ENCODE data around the gene LRRC4C.

Gene LRRC4C

DNA sequence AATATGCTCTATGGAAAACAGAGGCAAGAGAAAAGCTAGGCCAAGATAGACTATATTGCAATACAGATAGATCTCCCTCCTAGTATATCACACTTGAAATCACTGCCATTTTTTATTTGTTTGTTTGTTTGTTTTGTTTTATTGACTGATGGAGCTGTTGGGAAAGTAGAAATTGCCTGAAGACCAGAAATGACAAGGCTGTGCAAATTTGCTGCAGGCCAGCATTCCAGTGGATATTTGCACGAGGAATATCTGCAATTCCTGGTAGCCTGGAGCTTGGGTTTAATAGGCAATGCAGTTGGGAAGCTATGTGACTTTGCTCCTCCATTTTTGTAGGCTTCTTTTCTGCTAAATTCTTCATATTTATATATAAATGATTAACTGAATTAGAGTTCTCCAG is 991.7 kb downstream of the LRRC4C start:
- DNase-seq (ENCODE audit: low spot score) = no peak

DNA sequence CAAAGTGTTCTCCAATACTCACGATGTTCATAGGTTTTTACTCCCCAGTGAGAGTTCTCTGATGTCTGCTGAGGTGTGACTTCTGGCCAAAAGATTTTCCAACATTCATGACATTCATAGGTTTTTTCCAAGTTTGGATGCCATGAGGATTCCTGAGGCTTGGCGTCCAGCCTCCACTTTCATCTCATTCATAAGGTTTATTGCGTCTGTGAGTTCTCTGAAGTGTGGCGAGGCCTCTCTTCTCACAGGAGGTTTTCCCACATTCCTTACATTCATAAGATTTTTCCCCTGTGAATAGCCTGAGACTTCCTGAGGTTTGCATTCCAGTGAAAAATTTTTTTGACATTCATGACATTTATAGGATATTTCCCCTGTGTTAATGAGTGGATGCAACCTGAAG is 1014.1 kb downstream of the LRRC4C start:
- no peak for DNase-seq (ENCODE audit: low spot score)

DNA sequence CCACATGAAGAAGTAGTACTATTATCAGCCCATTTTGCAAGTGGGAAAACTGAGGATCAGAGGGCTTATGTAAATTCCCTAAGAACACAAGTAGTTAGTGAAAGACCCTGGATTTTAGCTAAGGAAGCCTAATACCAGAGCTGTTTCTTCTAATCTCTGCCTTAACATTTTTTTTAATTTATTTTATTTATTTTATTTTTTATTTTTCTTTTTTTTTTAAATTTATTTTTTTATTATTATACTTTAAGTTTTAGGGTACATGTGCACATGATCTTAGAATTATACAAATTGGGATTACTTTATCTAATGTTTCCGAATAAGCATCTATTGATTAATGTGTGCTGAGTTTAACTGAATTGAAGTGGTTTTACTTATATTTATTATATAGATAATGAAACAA is 1015.3 kb downstream of the LRRC4C start:
- no peak for DNase-seq (ENCODE audit: low spot score)

DNA sequence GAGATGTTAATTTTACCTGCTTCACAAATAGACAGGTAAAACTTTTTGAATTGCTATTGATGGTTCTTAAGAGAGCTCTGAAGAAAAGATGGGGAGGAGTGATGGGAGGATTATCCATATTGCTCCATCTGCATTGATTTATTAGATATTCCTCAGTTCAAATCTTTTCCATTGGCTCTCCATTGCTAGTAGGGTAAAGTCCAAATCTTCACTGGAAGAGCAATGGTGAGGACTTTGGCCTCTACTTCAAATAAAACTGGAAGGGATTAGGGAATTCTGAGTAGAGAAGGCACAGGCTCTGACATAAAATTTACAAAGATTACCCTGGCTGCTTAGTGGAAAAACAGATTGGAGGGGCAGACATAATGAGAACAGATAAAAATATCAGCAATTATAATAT is 1024.1 kb downstream of the LRRC4C start:
- DNase-seq (ENCODE audit: low spot score) = no peak

DNA sequence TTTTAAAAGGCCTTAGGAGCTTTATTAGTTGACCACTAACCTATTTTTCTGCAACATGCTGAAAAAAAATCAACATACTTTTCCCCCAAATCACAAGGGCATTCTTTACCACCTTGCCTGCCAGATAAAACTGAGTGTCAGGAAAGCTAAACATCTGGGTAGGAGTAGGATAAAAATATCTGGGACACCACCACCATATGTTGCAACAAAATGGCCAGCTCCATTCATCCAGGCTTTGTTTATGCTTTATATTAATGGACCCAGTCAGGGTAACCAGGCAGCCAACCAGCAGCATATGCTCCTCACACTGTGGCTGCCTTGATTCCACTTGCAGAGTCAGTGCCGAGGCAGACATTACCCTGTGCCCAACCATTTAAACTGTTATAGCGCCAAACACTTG is 1024.5 kb downstream of the LRRC4C start:
- no peak for DNase-seq (ENCODE audit: low spot score)

DNA sequence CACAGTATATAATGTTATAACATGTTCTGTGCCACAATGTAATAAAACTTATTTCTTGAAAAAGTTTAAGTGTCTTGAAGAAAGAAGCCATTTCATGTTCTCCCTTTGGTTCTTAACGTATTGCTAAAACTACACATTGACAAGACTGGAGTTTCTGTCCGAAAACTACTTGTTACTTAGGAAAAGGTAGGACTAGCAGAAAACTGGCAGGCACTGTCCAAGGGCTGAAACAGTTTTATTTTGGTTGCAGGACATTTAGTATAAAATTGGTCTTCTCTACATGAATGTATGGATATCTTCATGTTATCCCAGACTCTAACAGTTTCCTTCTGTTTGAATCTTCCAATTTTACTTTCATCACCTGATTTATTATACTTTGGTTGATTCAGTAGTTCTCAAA is 1027.1 kb downstream of the LRRC4C start:
- no peak for DNase-seq (ENCODE audit: low spot score)

DNA sequence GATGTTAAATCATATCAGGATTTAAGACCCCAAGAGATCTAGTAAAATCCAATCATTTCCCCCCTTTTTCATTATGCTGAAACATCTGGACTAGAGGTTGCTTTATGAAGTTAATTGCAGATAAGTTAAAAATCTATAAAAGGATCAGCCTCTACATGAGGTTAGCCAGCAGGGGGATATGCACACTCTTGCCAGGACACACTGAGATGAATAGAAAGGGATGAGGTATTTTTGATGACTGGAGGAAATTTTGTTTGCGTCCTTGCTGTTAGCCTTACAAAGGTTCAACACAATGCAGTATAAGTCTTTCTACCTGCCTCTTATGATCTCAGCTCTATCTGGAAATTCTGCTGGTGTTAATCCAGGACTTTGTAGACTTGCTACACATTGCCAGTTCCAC is 1034.3 kb downstream of the LRRC4C start:
- no peak for DNase-seq (ENCODE audit: low spot score)

DNA sequence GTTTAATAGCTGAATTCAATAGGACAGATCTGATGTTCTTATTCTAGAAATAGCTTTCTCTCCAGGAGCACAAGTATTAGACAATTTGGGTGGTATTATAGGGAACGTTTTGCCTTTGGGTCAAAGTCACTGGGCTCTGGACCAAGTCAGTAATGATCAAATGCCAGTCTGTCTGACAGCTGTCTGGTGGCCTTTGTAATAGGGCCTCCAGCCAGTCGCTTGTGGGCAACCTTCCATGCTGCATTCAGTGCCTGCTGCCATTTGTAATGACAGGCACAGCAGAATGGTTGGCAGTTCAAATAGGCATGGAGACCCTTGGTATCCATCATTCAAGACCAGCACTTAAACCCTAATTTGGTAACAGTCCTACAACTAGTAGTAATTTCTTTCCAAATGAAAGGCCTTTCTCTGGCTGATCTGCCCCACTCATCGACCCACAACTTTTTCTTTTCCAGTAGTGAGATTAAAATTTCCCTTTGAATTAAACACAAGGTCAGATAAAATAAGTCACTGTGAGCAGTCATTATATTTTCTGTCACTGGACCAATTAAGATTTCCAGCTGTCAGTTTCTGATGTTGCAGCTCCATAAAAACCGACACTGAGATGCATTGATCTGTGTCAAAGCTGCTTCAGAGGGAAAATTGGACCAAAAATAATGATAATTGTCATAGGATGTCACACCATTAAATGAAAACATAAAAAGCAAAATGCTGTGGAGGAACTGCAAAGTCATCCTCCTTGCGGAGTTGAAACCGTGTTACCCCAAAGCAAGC is 1038.1 kb downstream of the LRRC4C start:
- no peak for DNase-seq (ENCODE audit: low spot score)

DNA sequence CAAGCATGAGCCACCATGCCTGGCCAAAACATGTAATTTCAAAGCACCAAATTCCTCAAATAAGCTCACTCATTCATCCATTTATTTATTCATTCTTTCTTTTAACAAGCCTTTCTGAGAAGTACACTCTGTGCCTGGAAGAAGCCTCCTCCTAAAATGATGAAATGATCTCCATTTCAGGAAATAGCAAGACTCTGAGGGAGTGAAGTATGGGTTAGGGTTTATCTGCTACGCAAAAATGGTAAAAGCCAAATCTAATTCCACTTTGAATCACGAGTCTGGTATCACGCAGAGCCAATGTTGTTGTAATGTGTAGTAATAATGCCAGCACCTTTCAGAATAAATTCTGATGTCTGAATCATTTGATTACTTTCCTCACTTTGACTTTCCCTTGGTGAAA is 1041.8 kb downstream of the LRRC4C start:
- DNase-seq (ENCODE audit: low spot score) = no peak

DNA sequence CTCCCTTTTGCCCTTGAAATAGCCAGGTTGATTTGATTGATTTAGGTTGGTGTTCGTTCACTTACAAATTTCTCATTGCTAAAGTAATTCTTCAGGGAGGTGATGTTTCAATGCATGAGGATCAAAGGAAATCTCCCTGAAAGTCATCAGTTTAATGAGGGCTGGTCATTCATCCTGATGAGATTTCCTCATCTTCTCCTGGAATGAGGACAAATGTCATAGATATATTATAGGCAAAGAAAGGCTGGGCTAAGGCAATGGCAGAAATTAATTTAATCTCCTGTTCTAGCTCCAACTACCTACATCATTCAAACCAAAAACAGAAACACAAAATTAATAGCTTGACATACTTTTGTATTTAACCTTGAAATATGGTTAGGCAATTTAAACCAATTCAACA is 1052.1 kb downstream of the LRRC4C start:
- DNase-seq (ENCODE audit: low spot score) = no peak

DNA sequence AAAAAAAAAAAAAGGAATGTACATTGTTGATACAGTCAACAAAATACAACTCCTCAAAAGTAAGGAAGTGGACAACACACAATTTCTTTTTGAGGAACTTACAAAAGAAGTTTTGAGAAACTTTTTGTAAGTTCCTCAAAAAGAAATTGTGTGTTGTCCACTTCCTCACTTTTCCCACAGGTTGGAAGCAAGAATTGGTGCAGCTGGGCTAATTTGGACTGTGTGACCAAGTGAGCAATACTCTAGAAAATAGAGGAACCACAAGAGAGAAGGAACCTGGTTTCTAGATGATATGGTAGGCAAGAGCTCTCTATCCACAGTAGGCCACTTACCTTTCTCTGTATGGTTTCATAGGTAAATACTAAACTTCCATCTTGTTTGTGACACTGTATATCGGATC is 1053.8 kb downstream of the LRRC4C start:
- DNase-seq (ENCODE audit: low spot score) = no peak

DNA sequence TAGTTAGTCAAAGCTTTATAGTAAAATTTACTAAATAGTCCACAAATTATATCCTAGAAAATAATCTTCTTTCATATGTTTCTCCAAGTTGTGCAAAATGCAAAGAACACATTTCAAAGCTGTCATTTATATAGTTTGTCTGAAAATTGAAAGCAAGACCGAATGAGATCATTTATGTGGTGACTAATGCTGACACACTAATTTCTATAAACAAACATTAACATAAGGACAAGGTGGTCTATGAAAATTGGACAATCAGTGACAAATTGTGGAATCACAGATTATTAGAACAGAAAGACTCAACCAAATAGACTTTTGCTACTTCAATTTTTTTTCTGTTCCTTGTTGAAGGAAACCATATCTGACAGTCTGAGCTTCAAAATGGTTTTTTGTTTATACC is 1056.1 kb downstream of the LRRC4C start:
- DNase-seq (ENCODE audit: low spot score) = no peak

DNA sequence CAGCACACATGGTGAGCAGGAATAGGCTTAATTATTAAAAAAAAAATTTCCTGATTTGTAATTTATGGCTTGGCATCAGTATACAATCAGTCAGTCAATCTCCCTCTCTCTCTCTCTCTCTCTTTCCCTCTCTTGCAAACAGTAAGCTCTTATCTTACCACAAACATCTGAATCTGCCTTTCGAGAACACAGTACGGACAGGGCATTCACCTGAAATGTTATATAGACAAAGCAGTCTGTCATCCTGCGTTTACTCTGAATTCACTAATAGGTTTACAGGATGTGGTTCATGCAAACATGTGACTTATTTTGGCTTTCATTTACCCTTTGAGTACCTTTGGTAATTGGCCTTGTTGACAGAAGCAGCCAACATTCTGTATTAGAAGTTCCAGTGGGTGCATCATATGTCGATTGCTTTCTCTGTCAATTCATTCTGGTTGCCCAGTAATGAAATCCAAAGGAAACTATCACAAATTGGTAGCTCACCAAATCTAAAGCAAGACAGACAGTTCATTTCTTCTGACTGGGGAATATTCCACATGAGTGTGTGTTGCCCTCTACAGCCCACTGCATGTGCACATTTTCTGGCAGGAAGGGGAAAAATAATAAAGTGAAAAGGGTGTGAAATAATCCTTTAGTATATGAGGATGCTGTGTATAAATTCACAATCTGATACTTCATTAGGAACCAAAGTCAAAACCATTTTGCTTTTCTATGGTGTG is 1058.2 kb downstream of the LRRC4C start:
- DNase-seq (ENCODE audit: low spot score) = no peak

DNA sequence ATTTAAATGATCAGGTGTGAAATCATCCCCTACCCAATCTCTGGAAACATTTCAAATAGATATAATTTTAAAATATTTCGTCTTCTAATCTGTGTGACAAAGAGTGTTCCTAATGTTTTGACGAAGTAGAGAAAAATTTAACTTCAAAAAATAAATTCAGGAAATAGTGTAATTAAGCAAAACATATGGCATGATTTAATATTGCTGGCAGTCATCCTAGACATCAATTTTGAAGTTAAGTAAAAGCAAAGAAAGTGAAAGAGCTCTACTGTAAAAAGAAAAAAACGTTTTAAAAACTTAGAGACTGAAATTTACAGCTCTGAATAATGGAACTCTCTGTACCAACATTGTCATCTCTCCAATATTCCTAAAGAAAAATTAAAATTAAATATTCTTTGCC is 1062.3 kb downstream of the LRRC4C start:
- DNase-seq (ENCODE audit: low spot score) = no peak

DNA sequence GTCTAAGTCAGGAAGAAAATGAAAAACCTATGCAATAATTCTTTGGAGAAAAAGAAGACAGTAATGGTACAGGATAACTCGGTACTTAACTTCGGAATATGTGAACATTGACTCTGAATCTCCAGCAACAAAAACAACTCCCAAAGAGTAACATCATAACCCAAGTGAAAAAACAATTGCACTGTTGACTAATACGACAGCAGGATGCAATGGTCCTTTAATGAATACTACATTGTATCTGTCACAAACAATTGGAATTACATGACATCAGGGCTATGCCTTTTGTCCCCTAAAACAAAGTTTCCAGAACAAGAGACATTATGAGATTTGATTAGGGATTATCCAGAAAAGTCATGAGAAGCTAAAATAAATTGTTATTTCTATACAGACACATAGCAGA is 1065.9 kb downstream of the LRRC4C start:
- no peak for DNase-seq (ENCODE audit: low spot score)

DNA sequence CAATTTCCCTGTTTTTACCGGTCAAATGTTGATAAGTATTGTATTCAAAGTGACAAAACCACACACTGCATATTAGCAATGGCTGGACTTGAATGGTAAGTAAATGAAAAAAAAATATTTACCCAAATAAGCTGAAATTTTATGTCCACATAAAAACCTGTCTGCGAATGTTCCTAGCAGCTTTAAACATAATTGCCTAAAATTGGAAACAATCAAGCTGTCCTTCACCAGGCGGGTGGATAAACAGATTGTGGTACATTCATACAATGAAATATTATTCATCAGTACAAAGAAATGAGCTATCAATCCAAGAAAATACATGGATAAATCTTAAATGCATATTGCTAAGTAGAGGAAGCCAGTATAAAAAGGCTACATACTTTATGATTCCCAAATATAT is 1067.8 kb downstream of the LRRC4C start:
- no peak for DNase-seq (ENCODE audit: low spot score)

DNA sequence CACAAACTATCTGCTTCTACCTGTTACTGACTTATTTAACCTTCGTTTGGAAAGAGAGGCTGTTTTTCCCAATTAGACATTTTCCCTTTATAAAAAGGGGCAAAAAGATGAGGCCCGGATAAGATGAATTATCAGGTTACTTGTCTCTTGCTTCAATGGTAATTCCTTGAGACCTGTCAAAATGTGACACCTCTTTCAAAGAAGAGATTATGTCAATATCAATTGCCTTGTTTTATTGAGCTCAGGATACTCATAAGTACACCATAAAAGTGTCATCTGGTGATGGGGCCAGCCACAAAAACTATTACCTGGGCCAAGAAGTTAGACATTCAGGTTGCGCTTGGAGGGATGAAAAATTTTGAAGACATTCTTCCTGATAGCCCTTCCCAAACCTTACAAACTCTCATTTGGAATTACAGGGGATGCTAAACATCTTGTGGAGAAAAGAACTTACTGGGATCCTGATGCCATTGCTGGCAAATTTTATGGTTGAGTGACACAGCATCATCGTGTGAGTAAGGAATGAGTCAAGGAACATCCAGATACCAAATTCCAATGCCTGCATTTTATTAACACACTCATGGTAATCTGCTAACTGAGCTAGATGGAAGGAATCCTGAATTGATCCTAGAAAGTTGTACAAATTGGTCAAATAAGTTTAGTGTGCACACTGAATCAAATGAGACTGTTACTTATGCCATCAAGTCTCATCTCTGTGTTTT is 1071.2 kb downstream of the LRRC4C start:
- no peak for DNase-seq (ENCODE audit: low spot score)

DNA sequence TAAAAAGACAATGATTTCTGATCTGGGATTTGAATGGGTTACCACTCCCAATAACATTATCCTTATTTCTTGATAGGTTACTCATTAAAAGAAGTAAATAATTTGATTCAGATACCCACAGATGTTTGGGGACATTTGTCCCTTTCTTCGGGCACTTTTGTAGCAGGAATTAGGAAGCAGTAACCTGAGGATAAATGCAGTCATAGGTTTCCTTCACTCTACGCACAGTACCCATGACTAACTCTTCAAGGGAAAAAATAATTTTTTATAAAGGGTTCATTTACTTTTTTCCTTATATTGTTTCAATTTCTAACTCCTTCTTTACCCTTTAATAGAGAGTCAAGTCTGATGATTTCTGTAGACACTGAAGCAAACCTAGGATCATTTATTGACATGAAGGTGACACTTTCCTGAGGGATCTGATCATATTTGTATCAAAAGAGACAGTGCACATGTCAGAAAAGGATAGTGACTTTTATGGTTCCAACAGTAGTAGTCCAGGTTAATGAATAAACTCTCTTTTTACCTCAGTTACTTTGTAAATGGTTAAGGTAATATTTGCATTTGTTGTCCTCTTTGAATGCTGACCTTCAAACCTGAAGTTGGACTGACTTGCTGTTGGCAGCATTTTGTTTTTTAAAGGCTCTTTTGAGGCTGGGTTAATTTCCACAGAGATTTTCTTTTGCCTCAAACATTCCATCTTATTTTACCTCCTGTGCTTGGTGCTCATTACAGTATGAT is 1072.0 kb downstream of the LRRC4C start:
- no peak for DNase-seq (ENCODE audit: low spot score)

DNA sequence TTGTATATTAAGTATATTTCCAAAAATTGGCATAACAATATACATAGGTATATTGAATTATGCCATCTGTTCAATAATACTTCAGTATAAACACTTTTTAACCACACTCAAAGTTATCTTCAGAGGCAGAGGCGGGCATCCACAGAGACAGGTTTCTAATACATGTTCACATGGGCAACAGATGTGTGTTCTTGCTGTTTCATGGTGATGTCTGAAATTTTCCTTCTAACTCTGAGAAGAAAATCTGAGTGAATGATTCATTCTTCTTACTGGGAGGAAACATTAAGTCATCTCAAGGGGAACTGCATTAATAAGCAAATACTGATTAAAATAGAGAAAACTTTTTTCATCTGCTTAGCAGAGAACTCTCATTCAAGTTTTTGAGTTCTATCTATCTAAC is 1074.5 kb downstream of the LRRC4C start:
- no peak for DNase-seq (ENCODE audit: low spot score)

DNA sequence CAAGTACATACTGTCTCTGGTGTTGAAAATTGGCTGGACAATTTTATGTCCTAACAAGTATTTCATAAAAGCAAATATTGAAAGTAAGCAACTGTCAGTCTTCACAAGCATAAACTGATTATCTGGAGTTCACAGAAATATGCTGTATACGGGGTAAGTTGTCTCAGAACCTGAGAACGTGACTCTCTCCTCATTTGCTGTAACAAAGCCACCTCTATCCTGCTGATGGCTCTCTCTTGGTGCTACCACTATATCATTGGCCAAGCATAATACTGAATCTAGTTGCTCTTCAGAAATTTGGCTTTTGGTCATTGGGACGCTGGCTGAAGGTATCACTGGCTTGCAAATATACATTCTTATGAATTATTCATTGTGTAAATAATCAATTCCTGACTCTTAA is 1078.0 kb downstream of the LRRC4C start:
- no peak for DNase-seq (ENCODE audit: low spot score)

DNA sequence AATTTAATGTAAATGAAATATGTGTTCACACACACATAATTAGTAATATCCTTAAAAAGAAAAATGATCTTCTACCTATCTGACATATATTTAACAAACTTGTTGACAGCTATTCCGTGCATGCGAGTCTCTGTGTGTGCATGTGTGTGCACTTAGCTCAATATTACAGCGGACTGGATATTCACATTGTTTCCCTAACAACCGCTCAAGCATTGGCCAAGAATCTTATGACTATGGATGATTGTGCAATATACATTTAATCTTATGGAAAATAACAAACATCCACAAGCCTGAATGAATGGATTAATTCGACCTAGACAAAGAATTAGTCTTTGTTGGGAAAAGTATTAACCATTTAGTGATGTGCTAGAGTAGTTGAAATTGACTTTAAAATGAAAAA is 1078.6 kb downstream of the LRRC4C start:
- no peak for DNase-seq (ENCODE audit: low spot score)

DNA sequence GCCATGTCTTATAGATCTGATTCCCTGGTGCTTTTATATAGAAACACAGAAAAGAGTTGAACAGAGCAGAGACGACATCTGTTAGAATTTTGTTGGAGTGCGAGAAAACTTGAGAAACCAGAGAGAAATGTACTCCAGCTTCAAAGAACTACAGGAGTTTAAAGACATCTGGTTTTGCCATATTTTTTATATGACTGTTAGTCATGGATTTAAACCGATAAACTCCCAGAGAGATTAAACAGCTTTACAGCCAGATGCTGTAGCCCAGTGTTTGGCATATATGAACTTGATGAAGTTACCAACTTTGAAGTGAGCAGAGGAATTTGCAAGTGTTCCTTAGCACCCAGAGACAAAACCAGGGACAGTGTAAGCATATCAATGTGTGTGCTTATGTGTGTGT is 1083.1 kb downstream of the LRRC4C start:
- DNase-seq (ENCODE audit: low spot score) = no peak
